ENCODE data around the gene POC1A. TPM values are rescaled to one million over a fixed set of nuclear protein-coding genes. Genes with fewer than 3 reads are reported as not detected.
A peak's percentile ranks its signal among the peaks of the same experiment; 100 is the strongest.

The POC1A gene
- total RNA-seq (2021; fragmentation: NEBNext Ultra II Directional; extraction: Animal tissue kit (Norgen Biotek cat#: 25700)) (35.7 and 39.2 TPM in 2 replicates), polyA plus RNA-seq (2011; rRNA removed) (35.7 and 44.9 TPM in 2 replicates), polyA minus RNA-seq (2011; rRNA and poly(A)+ RNA removed) (67.4 and 73.9 TPM in 2 replicates)
- 44.8 TPM for polyA plus RNA-seq (2011; cell fraction: cytosol; rRNA removed)
- 74.4 TPM for polyA plus RNA-seq (2011; cell fraction: nucleus; rRNA removed)
- polyA plus RNA-seq (2012, experiment 1 of 2) = 31.0 to 42.0 TPM (median 39.4 TPM) in 4 replicates
- polyA plus RNA-seq (2012, experiment 2 of 2) = 47.6 TPM
- 18.4 TPM for polyA plus RNA-seq (2013, experiment 1 of 2)
- 19.2 TPM for polyA plus RNA-seq (2013, experiment 2 of 2)
- polyA minus RNA-seq (2011; cell fraction: cytosol; rRNA and poly(A)+ RNA removed) = 26.2 TPM
- polyA minus RNA-seq (2011; cell fraction: nucleus; rRNA and poly(A)+ RNA removed) = 40.2 TPM
- long read RNA-seq, experiment 1, transcript POC1A-201 (11 exons, 1,898 nt) = major isoform, 5 of 65 reads
- long read RNA-seq, experiment 1, partial matches to known transcripts = 31 of 65 reads
- long read RNA-seq, experiment 1, other reads (novel, unspliced or antisense) = 23 of 65 reads
- long read RNA-seq, experiment 2, transcript POC1A-202 (10 exons, 1,999 nt) = minor isoform, 11 of 46 reads
- long read RNA-seq, experiment 2, transcript POC1A-201 (11 exons, 1,898 nt) = major isoform, 18 of 46 reads
- long read RNA-seq, experiment 2, partial matches to known transcripts = 3 of 46 reads
- long read RNA-seq, experiment 2, other reads (novel, unspliced or antisense) = 11 of 46 reads

GRCh38 chr3:52154135-52155094 is at the start of gene POC1A:
TSS of gene POC1A (minus strand) at chr3:52154423. CDS start at chr3:52154372, 51 bp downstream.
- WGBS, 2 experiments (ENCODE audit: extremely low coverage in 1 of 2, insufficient coverage in 1 of 2, insufficient read length in 1 of 2, insufficient replicate concordance in 2 of 2, low coverage in 1 of 2, low lambda C conversion rate in 2 of 2, missing lambda C conversion rate in 1 of 2) = 4% methylated on average over 79 of the region's 83 CpGs; no CpG with 5 or more reads in 1 of the 2 experiments
- Histone ChIP-seq H3K9me3 (ENCODE audit: insufficient read depth in 2 of 2, low read depth in 1 of 2, low read length in 1 of 2) (no peaks in the 10 kb centered on the region), H2BK15ac (ENCODE audit: low read length) (no peak within 1 kb of the TSS), H3K18ac (ENCODE audit: extremely low read depth, low read length) (peak within 1 kb of the TSS; percentile 90), H4K91ac (replicated peaks; ENCODE audit: insufficient read length, low read length) (peak within 1 kb of the TSS; percentile 87), H3K4me2 (ENCODE audit: insufficient read depth in 1 of 2, low read depth in 2 of 2, low read length in 2 of 2) (peak within 1 kb of the TSS; percentile 73 to 92), H4K5ac (ENCODE audit: insufficient read length, low read depth, low read length) (peak within 1 kb of the TSS; percentile 87), H3K27ac (ENCODE audit: low read depth, low read length) (peak within 1 kb of the TSS; percentile 58; the same call in 1 of the 2 replicates), H3K14ac (ENCODE audit: insufficient read length) (no peak within 1 kb of the TSS), H3K36me3 (ENCODE audit: control insufficient read depth in 2 of 4, insufficient read depth in 4 of 4, low read length in 3 of 4) (peaks cover 2 to 7% (median 5%) of the 10 kb centered on the region in 4 experiments; a peak in 6 of 8 replicates), H4K8ac (ENCODE audit: extremely low read depth, insufficient read depth, low read length) (peak within 1 kb of the TSS; percentile 76), H2BK120ac (replicated peaks; ENCODE audit: low read depth, low read length) (no peak within 1 kb of the TSS), H3K56ac (replicated peaks; ENCODE audit: insufficient read length, low read depth, low read length) (peak within 1 kb of the TSS; percentile 92), H3K23me2 (ENCODE audit: low read depth, low read length) (peaks cover 6% of the 10 kb centered on the region; the same call in 1 of the 2 replicates), H2AK5ac (ENCODE audit: low read depth, low read length) (no peak within 1 kb of the TSS), H3K79me2 (ENCODE audit: control insufficient read depth in 1 of 2, insufficient read depth in 2 of 2, low read length in 2 of 2) (peaks cover 0 to 17% of the 10 kb centered on the region in 2 experiments; a peak in 2 of 4 replicates), H2BK12ac (ENCODE audit: low read depth, low read length) (no peak within 1 kb of the TSS; the same call in 1 of the 2 replicates), H3K79me1 (ENCODE audit: low read depth, low read length) (no peaks in the 10 kb centered on the region), H2AFZ (ENCODE audit: low read length) (peak within 1 kb of the TSS; percentile 46; the same call in 1 of the 2 replicates), H3K4me1 (replicated peaks in 1 of 4; ENCODE audit: control insufficient read depth in 3 of 4, insufficient read depth in 4 of 4, low read length in 3 of 4) (peaks cover 2 to 6% (median 4%) of the 10 kb centered on the region in 4 experiments; a peak in 4 of 7 replicates), H3K27me3 (replicated peaks in 1 of 4; ENCODE audit: control insufficient read depth in 3 of 4, extremely low read depth in 1 of 4, insufficient read depth in 3 of 4, low read length in 3 of 4) (no peaks in the 10 kb centered on the region), H2BK5ac (ENCODE audit: low read depth, low read length) (peak within 1 kb of the TSS; percentile 72), H4K20me1 (replicated peaks in 1 of 2; ENCODE audit: control insufficient read depth in 1 of 2, insufficient read depth in 2 of 2, low read length in 2 of 2) (no peaks in the 10 kb centered on the region), H2BK20ac (ENCODE audit: low read length) (no peak within 1 kb of the TSS), H3K4me3 (ENCODE audit: extremely low read depth in 1 of 4, insufficient read depth in 2 of 4, low read depth in 3 of 4, low read length in 4 of 4) (peak within 1 kb of the TSS; percentile 79 to 90 (median 86)), H3K9ac (replicated peaks in 1 of 4; ENCODE audit: extremely low read depth in 1 of 4, low read depth in 3 of 4, low read length in 3 of 4) (peak within 1 kb of the TSS; percentile 48 to 66 (median 62)), H3K23ac (ENCODE audit: insufficient read length) (no peak within 1 kb of the TSS), H3K4ac (replicated peaks; ENCODE audit: insufficient read length, low read depth, low read length) (peak within 1 kb of the TSS; percentile 59)
- CTCF ChIA-PET (ENCODE audit: partially characterized antibody) = interaction anchor here (0.5 to 1.9 kb wide), 6 partner anchors 10 to 152 kb away, joined by 3 to 6 read pairs (median 4); no protein-coding TSS in a partner anchor
- DNase-seq (ENCODE audit: low read depth in 1 of 2, low spot score in 2 of 2) (peak; percentile 80 to 96), FAIRE-seq (peak; percentile 62)
- POLR2A ChIA-PET (ENCODE audit: partially characterized antibody) = interaction anchor here (0.8 to 3.7 kb wide), 20 partner anchors 11 to 205 kb away, joined by 3 to 22 read pairs (median 5); partner anchors contain the start of genes ACY1, PCBP4 and RPL29
- no peak for TF ChIP-seq RNF2 (IDR thresholded peaks at IDR 0.05; ENCODE audit: borderline replicate concordance, low read depth, low read length, missing control alignments, poor library complexity, severe bottlenecking)
- TF ChIP-seq SIRT6 (IDR thresholded peaks at IDR 0.05; ENCODE audit: low read length) = no peak
- TF ChIP-seq CHD2 (IDR thresholded peaks at IDR 0.05; ENCODE audit: low read length) = no peak
- TF ChIP-seq SRF (IDR thresholded peaks at IDR 0.05; ENCODE audit: low read depth, low read length) = no peak
- peak in 1 of 2 experiments; percentile 47; a peak in 1 of 4 replicates for TF ChIP-seq SIN3A (conservative IDR thresholded peaks at IDR 0.05 in 1 of 2, IDR thresholded peaks at IDR 0.05 in 1 of 2; ENCODE audit: low read depth in 1 of 2, low read length in 2 of 2)
- TF ChIP-seq NANOG (IDR thresholded peaks at IDR 0.05; ENCODE audit: insufficient read depth, low read depth, low read length, poor library complexity, severe bottlenecking) = no peak

All from H1 (cell line).